B cell (primary cell): ENCODE measurements around the gene ERCC2. TPM values are rescaled to one million over a fixed set of nuclear protein-coding genes. Genes with fewer than 3 reads are reported as not detected.

Experiments
- ATAC-seq: fragments of 200-7000 bp; cut with Tn5 transposase; one replicate; pipeline ENCODE4 v1.10.0; 2021; ENCODE audit warnings: low read depth, mild to moderate bottlenecking, moderate number of reproducible peaks, moderate library complexity
- CTCF ChIA-PET: fragments of 350-600 bp; sonication (Branson Sonifier 250); formaldehyde crosslinking; loops from one replicate; lab custom pipeline; 2021; ENCODE audit warnings: antibody characterized with exemption, inconsistent platforms; lab: Charles Lee
- POLR2A ChIA-PET: fragments of 350-600 bp; sonication (Branson Sonifier 250); formaldehyde crosslinking; loops from one replicate; lab custom pipeline; 2021; ENCODE audit warnings: antibody characterized with exemption; lab: Charles Lee
- DNase-seq: peaks from one replicate; pipeline ENCODE4 v3.0.0; 2013
- H2AFZ ChIP-seq: 2 replicates; pipeline ENCODE4 v1.6.1; 2012; ENCODE audit warnings: mild to moderate bottlenecking, low read depth, low read length; ENCODE audit not compliant: insufficient read depth, poor library complexity, severe bottlenecking
- H3K27ac ChIP-seq, 2 donors: 1 replicate in 1 of 2; 2 replicates in 1 of 2; pipeline ENCODE4 v1.5.1; 2012 to 2013; ENCODE audit warnings: low read length in 2 of 2, mild to moderate bottlenecking in 2 of 2, moderate library complexity in 1 of 2
- H3K27me3 ChIP-seq, 4 experiments: fragments of 200-600 bp in 1 of 4; sonication (generic) in 1 of 4; replicated peaks in 1 of 4; 1 replicate in 2 of 4; 2 replicates in 2 of 4; pipeline versions ENCODE4 v1.6.1 to v1.7.0; 2013 to 2016; ENCODE audit warnings: low read length in 3 of 4, mild to moderate bottlenecking in 2 of 4, mixed read lengths in 1 of 4, moderate library complexity in 1 of 4; ENCODE audit not compliant: insufficient read depth in 4 of 4, control insufficient read depth in 3 of 4; ENCODE audit errors: control extremely low read depth in 1 of 4
- H3K36me3 ChIP-seq, 2 experiments: replicated peaks in 1 of 2; 1 replicate in 1 of 2; 2 replicates in 1 of 2; pipeline versions ENCODE4 v1.6.1 to v1.7.1; 2013; ENCODE audit warnings: low read length in 1 of 2; ENCODE audit not compliant: insufficient read depth in 2 of 2, control insufficient read depth in 1 of 2; ENCODE audit errors: control extremely low read depth in 1 of 2, extremely low read depth in 1 of 2
- H3K4me1 ChIP-seq, 2 donors: fragments of 200-600 bp in 1 of 2; sonication (generic) in 1 of 2; 1 replicate in 1 of 2; 2 replicates in 1 of 2; pipeline versions ENCODE4 v1.5.1 to v1.6.1; 2013 to 2017; ENCODE audit warnings: low read length in 2 of 2; ENCODE audit not compliant: control insufficient read depth in 2 of 2, insufficient read depth in 2 of 2
- H3K4me2 ChIP-seq: replicated peaks from 2 replicates; pipeline ENCODE3; 2012; ENCODE audit warnings: mild to moderate bottlenecking, low read depth, low read length; ENCODE audit not compliant: poor library complexity, severe bottlenecking
- H3K4me3 ChIP-seq, 5 experiments: fragments of 200-600 bp in 1 of 5; sonication (generic) in 1 of 5; 1 replicate in 3 of 5; 2 replicates in 2 of 5; pipeline versions ENCODE4 v1.5.1 to v1.7.0; 2011 to 2016; ENCODE audit warnings: low read length in 4 of 5, mild to moderate bottlenecking in 4 of 5, low read depth in 2 of 5, control low read depth in 1 of 5, moderate library complexity in 1 of 5; ENCODE audit not compliant: insufficient read depth in 1 of 5; ENCODE audit errors: control extremely low read depth in 1 of 5, extremely low read depth in 1 of 5
- H3K79me2 ChIP-seq: fragments of 200-600 bp; sonication (generic); one replicate; pipeline ENCODE4 v1.6.0; 2016; ENCODE audit warnings: low read length; ENCODE audit not compliant: control insufficient read depth, insufficient read depth
- H3K9ac ChIP-seq: fragments of 200-600 bp; sonication (generic); 2 replicates; pipeline ENCODE4 v1.6.1; 2017; ENCODE audit warnings: mild to moderate bottlenecking, low read length, moderate library complexity
- H3K9me3 ChIP-seq, 3 donors: one replicate each; pipeline versions ENCODE4 v1.6.1 to v1.7.1; 2013; ENCODE audit warnings: low read length in 2 of 3; ENCODE audit not compliant: control insufficient read depth in 2 of 3, insufficient read depth in 1 of 3; ENCODE audit errors: control extremely low read depth in 1 of 3
- H4K20me1 ChIP-seq: 2 replicates; pipeline ENCODE4 v1.6.0; 2012; ENCODE audit warnings: mild to moderate bottlenecking, low read length; ENCODE audit not compliant: insufficient read depth, control insufficient read depth, poor library complexity, severe bottlenecking
- H3K27ac Mint-ChIP-seq: one replicate; pipeline ENCODE4 v1.8.0; 2021; ENCODE audit warnings: mixed read lengths
- H3K27me3 Mint-ChIP-seq: one replicate; pipeline ENCODE4 v1.8.0; 2021; ENCODE audit warnings: mixed read lengths
- H3K4me1 Mint-ChIP-seq: one replicate; pipeline ENCODE4 v1.8.0; 2021; ENCODE audit warnings: mixed read lengths
- H3K4me3 Mint-ChIP-seq: one replicate; pipeline ENCODE4 v1.8.0; 2021; ENCODE audit warnings: mixed read lengths
- H3K9me3 Mint-ChIP-seq: one replicate; pipeline ENCODE4 v1.8.0; 2022; ENCODE audit warnings: mixed read lengths; ENCODE audit not compliant: insufficient read depth
- EZH2 ChIP-seq: IDR thresholded peaks from 2 replicates; pipeline ENCODE4 v1.6.1; 2012; ENCODE audit warnings: borderline replicate concordance, low read depth, mild to moderate bottlenecking, moderate library complexity, low read length; ENCODE audit not compliant: insufficient read depth, poor library complexity, severe bottlenecking
- WGBS: methylation state at CpG from one replicate; pipeline ENCODE4 v1.1.5; 2013; ENCODE audit warnings: missing lambda C conversion rate; ENCODE audit not compliant: insufficient coverage; 5-methylcytosine and 5-hydroxymethylcytosine counted together
- intact Hi-C: fragments of 100-400 bp; cut with micrococcal nuclease; formaldehyde crosslinking; loops from one replicate; pipeline ENCODE4 v1.10.0; 2022
- polyA plus RNA-seq: library from polyadenylated mRNA; depleted of rRNA; stranded (reverse); fragments of >200 nt; gene quantifications from 2 replicates; pipeline ENCODE4 v1.2.3, GENCODE V29; 2012
- total RNA-seq, 2 donors: library from RNA; stranded (reverse); fragments of 120-200 nt in 1 of 2; gene quantifications; 1 replicate in 1 of 2; 2 replicates in 1 of 2; pipeline versions ENCODE4 v1.2.3 to v1.2.4, GENCODE V29; 2013 to 2022
- TF ChIP-seq, protein P1 (sequence below): fragments of 200-600 bp; IDR thresholded peaks from one replicate; pipeline ENCODE4 v1.8.0; 2022; ENCODE audit warnings: antibody characterized with exemption, mild to moderate bottlenecking

ERCC2 gene
- total and polyA plus RNA-seq, 2 donors (not counting 1 experiment from before 2014, with no cell fraction given): 20.8 to 26.5 TPM

DNA sequence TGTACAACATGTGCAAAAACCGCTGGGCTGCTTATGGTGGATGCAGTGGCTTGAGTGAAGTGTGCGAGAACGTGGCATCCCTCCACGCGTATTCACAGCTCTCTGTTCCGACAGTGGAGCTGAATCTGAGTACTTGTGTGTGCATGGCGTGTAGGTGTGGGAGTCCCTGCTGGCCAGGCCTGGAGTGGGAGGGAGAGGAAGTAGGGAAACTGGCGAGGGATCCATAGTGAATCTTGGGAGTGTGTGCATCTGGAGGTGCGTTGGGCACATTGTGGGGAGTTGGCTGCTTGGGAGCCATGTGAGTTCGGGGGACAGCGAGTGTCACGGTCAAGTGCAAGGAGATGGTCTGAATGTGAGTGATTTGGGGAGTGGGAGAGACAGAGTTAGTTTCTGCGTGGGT, 27.5 kb downstream of the ERCC2 start:
- no peak overlapping the region for H3K9ac ChIP-seq
- no peak overlapping the region for H3K4me3 ChIP-seq
- no peak overlapping the region for H3K4me2 ChIP-seq
- peaks cover 11 to 16% of the 10 kb centered on the region in 2 donors for H3K4me1 ChIP-seq
- peaks cover 33% of the 10 kb centered on the region for H3K27me3 Mint-ChIP-seq
- no peaks in the 10 kb centered on the region for H3K36me3 ChIP-seq
- ATAC-seq (no peak), DNase-seq (no peak)
- H4K20me1 ChIP-seq: no peaks in the 10 kb centered on the region
- no peak overlapping the region for H3K4me3 Mint-ChIP-seq
- 83% methylated on average over 9 of the region's 13 CpGs for WGBS
- H3K27ac ChIP-seq: no peak overlapping the region
- H3K9me3 Mint-ChIP-seq: no peaks in the 10 kb centered on the region
- peaks cover 6% of the 10 kb centered on the region for H3K4me1 Mint-ChIP-seq
- CTCF ChIA-PET: no interaction called here
- no peak for TF ChIP-seq EZH2
- TF ChIP-seq, protein P1, sequence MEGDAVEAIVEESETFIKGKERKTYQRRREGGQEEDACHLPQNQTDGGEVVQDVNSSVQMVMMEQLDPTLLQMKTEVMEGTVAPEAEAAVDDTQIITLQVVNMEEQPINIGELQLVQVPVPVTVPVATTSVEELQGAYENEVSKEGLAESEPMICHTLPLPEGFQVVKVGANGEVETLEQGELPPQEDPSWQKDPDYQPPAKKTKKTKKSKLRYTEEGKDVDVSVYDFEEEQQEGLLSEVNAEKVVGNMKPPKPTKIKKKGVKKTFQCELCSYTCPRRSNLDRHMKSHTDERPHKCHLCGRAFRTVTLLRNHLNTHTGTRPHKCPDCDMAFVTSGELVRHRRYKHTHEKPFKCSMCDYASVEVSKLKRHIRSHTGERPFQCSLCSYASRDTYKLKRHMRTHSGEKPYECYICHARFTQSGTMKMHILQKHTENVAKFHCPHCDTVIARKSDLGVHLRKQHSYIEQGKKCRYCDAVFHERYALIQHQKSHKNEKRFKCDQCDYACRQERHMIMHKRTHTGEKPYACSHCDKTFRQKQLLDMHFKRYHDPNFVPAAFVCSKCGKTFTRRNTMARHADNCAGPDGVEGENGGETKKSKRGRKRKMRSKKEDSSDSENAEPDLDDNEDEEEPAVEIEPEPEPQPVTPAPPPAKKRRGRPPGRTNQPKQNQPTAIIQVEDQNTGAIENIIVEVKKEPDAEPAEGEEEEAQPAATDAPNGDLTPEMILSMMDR: no peak
- no peak overlapping the region for H3K27ac Mint-ChIP-seq
- intact Hi-C loops: no loop called here
- H3K79me2 ChIP-seq: no peaks in the 10 kb centered on the region
- no peak overlapping the region for H2AFZ ChIP-seq
- peaks cover 0 to 51% (median 6%) of the 10 kb centered on the region in 4 experiments for H3K27me3 ChIP-seq
- peaks cover 0 to 9% (median 0%) of the 10 kb centered on the region in 3 donors for H3K9me3 ChIP-seq
- POLR2A ChIA-PET: no interaction called here

DNA sequence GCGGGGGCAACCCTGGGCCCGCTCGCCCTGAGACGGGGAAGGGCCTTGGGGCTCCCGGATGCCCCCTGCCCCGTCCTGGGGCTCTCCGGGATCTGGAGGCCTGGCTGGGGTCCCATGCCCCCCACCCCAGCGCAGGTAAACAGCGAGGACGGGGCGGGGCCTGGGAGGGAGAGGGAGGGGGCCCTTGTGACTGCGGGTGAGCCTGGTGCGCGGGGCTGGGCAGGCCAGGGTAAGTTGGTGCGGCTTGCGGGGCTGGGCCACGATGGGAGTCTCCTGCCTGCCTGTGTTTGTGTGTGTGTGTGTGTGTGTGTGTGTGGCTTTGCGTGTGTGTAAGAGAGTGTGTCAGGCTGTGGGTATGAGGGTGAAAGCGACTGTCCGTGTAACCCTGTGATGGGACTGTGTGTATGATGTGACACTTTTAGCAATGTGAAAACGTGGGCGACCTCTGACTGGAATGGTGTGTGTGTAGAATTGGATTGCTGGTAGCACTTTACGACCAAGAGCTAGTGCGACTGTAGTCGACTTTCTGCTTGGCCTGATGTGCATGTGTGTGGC, 29.4 kb downstream of the ERCC2 start:
- Histone ChIP-seq H3K79me2 (no peaks in the 10 kb centered on the region), H3K4me2 (peak overlapping the region; percentile 65), H3K27me3 (peaks cover 0 to 43% (median 6%) of the 10 kb centered on the region in 4 experiments), H3K4me1 (peaks cover 11 to 16% of the 10 kb centered on the region in 2 donors), H3K9ac (peak overlapping the region; percentile 46), H4K20me1 (no peaks in the 10 kb centered on the region), H3K9me3 (peaks cover 0 to 10% (median 0%) of the 10 kb centered on the region in 3 donors), H2AFZ (peak overlapping the region; percentile 70), H3K36me3 (no peaks in the 10 kb centered on the region), H3K4me3 (peak overlapping the region in 2 of 5 experiments; percentile 28 to 33), H3K27ac (no peak overlapping the region)
- H3K27ac Mint-ChIP-seq: no peak overlapping the region
- peaks cover 36% of the 10 kb centered on the region for H3K27me3 Mint-ChIP-seq
- POLR2A ChIA-PET: interaction anchor here (0.7 kb wide), 1 partner anchor 305 kb away, joined by 5 read pairs; no protein-coding TSS in a partner anchor
- no peaks in the 10 kb centered on the region for H3K9me3 Mint-ChIP-seq
- H3K4me1 Mint-ChIP-seq: peaks cover 6% of the 10 kb centered on the region
- intact Hi-C loops: no loop called here
- TF ChIP-seq, protein P1: no peak
- no peak for TF ChIP-seq EZH2
- DNase-seq: no peak
- H3K4me3 Mint-ChIP-seq: no peak overlapping the region
- CTCF ChIA-PET: no interaction called here
- no peak for ATAC-seq
- WGBS: 18% methylated on average over 25 of the region's 25 CpGs
